Kidney epithelial cell (primary cell): ENCODE data around the gene TSR3. TPM values are rescaled to one million over a fixed set of nuclear protein-coding genes. Genes with fewer than 3 reads are reported as not detected.

Source experiments
- DNase-seq: peaks from one replicate; pipeline ENCODE4 v3.0.0-alpha.2; 2010; ENCODE audit warnings: low read depth
- H3K27me3 ChIP-seq: 2 replicates; pipeline ENCODE4 v1.6.0; 2011; ENCODE audit warnings: low read length; ENCODE audit not compliant: control insufficient read depth, insufficient read depth
- H3K36me3 ChIP-seq: 2 replicates; pipeline ENCODE4 v1.5.1; 2011; ENCODE audit warnings: low read length; ENCODE audit not compliant: control insufficient read depth, insufficient read depth
- H3K4me3 ChIP-seq: 2 replicates; pipeline ENCODE4 v1.5.1; 2011; ENCODE audit warnings: low read depth, mild to moderate bottlenecking, control low read depth, low read length
- CTCF ChIP-seq: IDR thresholded peaks from 2 replicates; pipeline ENCODE4 v1.5.1; 2011; ENCODE audit warnings: mild to moderate bottlenecking, moderate library complexity, low read length, control low read depth, inconsistent platforms; ENCODE audit not compliant: insufficient read depth, poor library complexity, severe bottlenecking
- total RNA-seq: library from RNA; depleted of rRNA; stranded (reverse); fragments of >200 nt; gene quantifications from 2 replicates; pipeline ENCODE4 v1.2.3, GENCODE V29; 2015

TSR3 gene
- total RNA-seq, 1 donor from 2014 or later = 138 TPM

DNA sequence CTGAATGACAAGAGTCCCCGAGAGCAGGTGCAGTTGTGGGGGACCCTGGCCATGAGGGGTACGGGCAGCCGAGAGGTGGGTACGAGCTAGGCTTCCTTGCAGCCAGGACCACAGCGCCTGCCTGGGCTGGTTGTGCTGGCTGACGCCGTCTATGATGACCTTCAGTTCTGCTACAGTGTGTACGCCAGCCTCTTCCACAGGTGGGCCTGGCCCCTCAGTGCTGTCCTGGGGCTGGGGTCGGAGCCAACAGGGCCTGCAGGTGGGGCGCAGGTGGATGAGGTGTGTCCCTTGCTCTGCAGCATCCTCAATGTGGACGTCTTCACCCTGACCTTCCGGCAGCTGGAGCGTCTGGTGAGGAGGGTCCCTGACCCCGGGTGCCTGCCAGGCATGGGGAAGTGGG is 7.2 kb downstream of the TSR3 start:
- peaks cover 11% of the 10 kb centered on the region for H3K27me3 ChIP-seq
- DNase-seq = no peak
- no peak for TF ChIP-seq CTCF
- H3K4me3 ChIP-seq = no peak overlapping the region
- no peaks in the 10 kb centered on the region for H3K36me3 ChIP-seq

DNA sequence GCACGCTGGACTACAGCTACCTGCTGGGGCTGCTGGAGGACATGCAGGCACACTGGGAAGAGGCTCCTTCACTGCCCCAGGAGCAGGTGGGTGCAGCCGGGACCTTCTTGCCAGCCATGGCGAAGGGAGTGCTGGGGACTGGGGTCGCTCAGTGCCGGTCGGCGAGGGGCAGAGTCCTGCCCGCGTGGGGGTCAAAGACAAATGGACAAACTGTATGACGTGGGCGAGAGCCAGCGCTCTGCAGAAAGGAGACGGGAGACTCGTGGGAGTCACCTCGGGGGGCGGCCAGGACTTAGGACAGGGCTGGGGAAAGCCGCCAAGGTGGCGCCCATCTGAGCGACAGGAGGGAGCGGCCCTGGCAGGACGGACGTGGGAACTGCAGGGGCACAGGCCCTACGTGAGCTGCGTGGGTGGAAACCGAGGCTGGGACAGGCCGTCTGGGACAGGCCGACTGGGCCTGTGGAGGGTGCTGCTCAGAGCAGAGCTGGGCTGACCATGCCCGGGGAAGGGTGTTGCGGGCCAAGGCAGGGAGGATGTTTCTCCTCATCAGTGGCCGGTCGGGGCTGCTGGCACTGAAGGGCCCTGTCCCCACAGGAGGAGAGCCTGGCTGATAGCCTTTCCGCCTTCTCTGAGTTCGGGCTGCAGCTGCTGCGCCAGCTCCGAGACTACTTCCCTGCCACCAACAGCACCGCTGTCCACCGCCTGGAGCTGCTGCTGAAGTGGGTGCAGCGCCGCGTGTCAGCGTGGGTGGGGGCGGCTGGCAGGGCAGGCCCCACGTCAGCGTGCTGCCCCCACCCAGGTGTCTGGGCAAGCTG is 8.0 kb downstream of the TSR3 start:
- no peaks in the 10 kb centered on the region for H3K36me3 ChIP-seq
- no peak for TF ChIP-seq CTCF
- DNase-seq = no peak
- peak overlapping the region; percentile 34 for H3K4me3 ChIP-seq
- peaks cover 15% of the 10 kb centered on the region for H3K27me3 ChIP-seq

DNA sequence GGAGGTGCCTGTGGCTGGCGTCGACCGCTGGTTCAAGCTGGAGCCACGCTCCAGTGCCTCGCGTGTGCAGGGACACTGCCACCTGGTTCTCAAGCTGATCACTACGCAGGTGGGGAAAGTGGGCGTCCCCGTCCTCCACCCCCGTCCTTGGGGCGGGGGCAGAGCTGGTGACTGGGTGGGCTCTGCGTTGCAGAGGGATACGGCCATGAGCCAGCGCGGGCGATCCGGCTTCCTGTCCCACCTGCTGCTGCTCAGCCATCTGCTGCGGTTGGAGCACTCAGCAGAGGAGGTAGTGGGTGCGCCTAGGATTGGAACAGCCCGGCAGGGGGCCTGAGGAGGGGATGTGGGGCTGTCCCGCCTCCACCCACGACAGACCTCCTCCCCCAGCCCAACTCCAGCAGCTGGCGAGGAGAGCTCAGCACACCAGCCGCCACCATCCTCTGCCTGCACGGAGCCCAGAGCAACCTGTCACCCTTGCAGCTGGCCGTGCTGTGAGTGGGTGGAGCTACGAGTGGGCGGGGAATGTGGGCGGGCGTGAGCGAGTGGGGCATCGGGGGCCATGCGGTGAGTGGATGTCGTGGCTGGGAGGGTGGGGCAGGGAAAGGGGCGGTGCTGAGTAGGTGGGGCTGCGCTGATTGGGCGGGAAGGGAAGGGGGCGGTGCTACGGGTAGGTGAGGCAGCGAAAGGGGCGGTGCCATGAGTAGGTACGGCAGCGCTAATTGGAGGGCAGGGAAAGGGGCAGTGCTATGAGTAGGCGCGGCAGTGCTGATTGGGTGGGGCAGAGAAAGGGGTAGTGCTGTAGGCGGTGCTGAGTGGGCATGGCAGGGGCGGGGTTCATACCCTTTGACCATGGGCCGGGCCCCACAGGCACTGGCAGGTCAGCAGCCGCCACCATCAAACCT is 8.9 kb downstream of the TSR3 start:
- no peaks in the 10 kb centered on the region for H3K36me3 ChIP-seq
- TF ChIP-seq CTCF = no peak
- H3K27me3 ChIP-seq = peaks cover 21% of the 10 kb centered on the region
- H3K4me3 ChIP-seq = peak overlapping the region; percentile 34
- peak; percentile 76 for DNase-seq

DNA sequence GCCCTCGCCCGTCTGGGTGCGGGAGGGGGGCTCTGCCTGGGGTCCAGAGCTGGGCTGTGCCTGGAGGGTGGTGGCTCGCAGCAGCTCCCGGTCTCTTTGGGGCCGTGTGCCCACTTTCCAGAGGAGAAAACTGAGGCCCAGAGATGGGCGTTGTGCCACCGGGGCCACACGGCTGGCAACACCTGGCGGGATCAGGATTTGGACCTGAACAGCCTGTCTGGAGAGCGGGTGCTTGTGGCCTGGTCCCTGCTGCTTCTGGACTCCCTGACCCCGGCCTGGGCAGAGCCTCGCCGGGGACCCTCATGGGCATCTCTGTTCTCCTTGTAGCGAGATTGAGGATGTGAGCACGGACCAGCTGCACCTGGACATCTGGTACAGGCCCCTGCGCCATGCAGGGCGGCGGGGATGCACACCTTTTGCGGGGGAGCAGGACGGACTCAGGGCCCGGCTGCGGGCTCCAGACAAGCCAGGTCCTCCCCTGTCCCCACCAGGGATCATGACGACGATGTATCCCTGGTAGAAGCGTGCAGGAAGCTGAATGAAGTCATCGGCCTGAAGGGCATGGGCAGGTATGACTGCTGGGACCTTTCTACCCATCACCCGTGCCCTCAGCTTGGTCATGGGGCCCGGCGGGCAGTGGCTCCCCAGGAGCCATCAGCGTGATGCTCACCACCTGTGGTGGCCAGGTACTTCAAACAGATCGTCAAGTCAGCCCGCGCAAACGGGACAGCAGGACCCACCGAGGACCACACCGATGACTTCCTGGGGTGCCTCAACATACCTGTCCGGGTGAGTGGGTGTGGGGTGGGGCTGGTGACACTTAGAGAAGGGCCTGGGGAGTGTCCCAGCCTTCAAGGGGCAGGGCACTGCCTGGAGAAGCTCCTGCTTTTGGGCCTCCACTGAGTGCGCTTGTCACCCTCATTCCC is 9.9 kb downstream of the TSR3 start:
- TF ChIP-seq CTCF = no peak
- Histone ChIP-seq H3K36me3 (no peaks in the 10 kb centered on the region), H3K27me3 (peaks cover 29% of the 10 kb centered on the region), H3K4me3 (no peak overlapping the region)
- no peak for DNase-seq

DNA sequence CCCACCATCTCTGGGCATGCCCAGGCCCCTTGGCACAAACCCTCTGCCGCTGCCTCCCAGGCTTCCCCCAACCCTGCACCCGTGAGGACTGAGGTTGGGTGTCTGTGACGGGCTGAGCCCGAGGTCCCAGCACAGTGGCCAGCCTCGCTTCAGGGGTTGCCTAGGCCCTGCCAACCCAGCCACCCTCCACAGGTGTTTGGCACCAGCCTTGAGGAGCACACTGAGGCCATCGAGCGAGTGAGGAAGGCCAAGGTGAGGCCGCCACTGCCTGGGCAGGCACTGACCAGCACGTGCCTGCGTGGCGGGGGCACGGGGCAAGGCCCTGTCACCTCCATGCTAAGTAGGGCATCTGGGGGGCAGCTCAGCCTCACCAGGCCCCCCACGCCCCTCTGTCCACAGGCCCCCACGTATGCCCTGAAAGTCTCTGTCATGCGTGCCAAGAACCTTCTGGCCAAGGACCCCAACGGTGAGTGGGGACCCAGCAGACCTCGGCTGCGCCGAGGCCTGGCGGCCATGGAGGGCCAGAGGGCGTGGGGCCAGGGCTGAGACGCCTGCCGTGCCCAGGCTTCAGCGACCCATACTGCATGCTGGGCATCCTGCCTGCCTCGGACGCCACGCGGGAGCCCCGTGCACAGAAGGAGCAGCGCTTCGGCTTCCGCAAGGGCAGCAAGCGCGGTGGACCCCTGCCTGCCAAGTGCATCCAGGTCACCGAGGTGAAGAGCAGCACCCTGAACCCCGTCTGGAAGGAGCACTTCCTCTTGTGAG is 10.8 kb downstream of the TSR3 start:
- TF ChIP-seq CTCF = no peak
- Histone ChIP-seq H3K27me3 (peaks cover 37% of the 10 kb centered on the region), H3K4me3 (no peak overlapping the region), H3K36me3 (no peaks in the 10 kb centered on the region)
- DNase-seq = no peak
